ENCODE measurements around the gene ADARB2.

ADARB2 gene

GRCh38 chr10:1153805-1154351 lies 583.4 kb downstream of the ADARB2 start:
- DNase-seq (ENCODE audit: low read depth) = no peak

GRCh38 chr10:1153251-1153763 lies 584.0 kb downstream of the ADARB2 start:
- DNase-seq (ENCODE audit: low read depth) = no peak

GRCh38 chr10:1152386-1153250 lies 584.7 kb downstream of the ADARB2 start:
- no peak for DNase-seq (ENCODE audit: low read depth)

GRCh38 chr10:1151076-1152033 lies 586.0 kb downstream of the ADARB2 start:
- DNase-seq (ENCODE audit: low read depth) = no peak

GRCh38 chr10:1150638-1150955 lies 586.7 kb downstream of the ADARB2 start:
- no peak for DNase-seq (ENCODE audit: low read depth)

- DNase-seq (ENCODE audit: low read depth) = no peak
These were observed 587.3 kb downstream of the ADARB2 start for GRCh38 chr10:1149793-1150637.

- DNase-seq (ENCODE audit: low read depth) = no peak
These were observed 588.3 kb downstream of the ADARB2 start for GRCh38 chr10:1148855-1149605.

- DNase-seq (ENCODE audit: low read depth) = no peak
These were observed 589.5 kb downstream of the ADARB2 start for GRCh38 chr10:1147810-1148209.

- no peak for DNase-seq (ENCODE audit: low read depth)
These were observed 594.7 kb downstream of the ADARB2 start for GRCh38 chr10:1142596-1142995.

- no peak for DNase-seq (ENCODE audit: low read depth)
These were observed 595.6 kb downstream of the ADARB2 start for GRCh38 chr10:1141701-1142100.

- DNase-seq (ENCODE audit: low read depth) = no peak
These were observed 596.1 kb downstream of the ADARB2 start for GRCh38 chr10:1141261-1141660.

- DNase-seq (ENCODE audit: low read depth) = no peak
These were observed 598.8 kb downstream of the ADARB2 start for GRCh38 chr10:1138529-1138928.

GRCh38 chr10:1137499-1138163 lies 599.7 kb downstream of the ADARB2 start:
- no peak for DNase-seq (ENCODE audit: low read depth)

GRCh38 chr10:1136268-1136667 lies 601.1 kb downstream of the ADARB2 start:
- DNase-seq (ENCODE audit: low read depth) = no peak

- DNase-seq (ENCODE audit: low read depth) = no peak
These were observed 603.2 kb downstream of the ADARB2 start for GRCh38 chr10:1134156-1134555.

- no peak for DNase-seq (ENCODE audit: low read depth)
These were observed 603.8 kb downstream of the ADARB2 start for GRCh38 chr10:1133495-1134045.

- DNase-seq (ENCODE audit: low read depth) = no peak
These were observed 604.7 kb downstream of the ADARB2 start for GRCh38 chr10:1132584-1132983.

GRCh38 chr10:1130995-1131790 lies 606.1 kb downstream of the ADARB2 start:
- no peak for DNase-seq (ENCODE audit: low read depth)

GRCh38 chr10:1130226-1130625 lies 607.1 kb downstream of the ADARB2 start:
- no peak for DNase-seq (ENCODE audit: low read depth)

All from stimulated activated CD8-positive, alpha-beta memory T cell treated with anti-CD3 and anti-CD28 coated beads, Interleukin-12 subunit alpha, Interleukin-12 subunit beta, amount 100 ng/mL, for 4 hours (primary cell).